NCI-H2227 (cell line): ENCODE measurements around the gene ZNF70.

Experiments used
- DNase-seq: peaks from one replicate; lab custom pipeline; 2025; ENCODE audit not compliant: unreplicated experiment; lab: John Stamatoyannopoulos, UW

Gene ZNF70

DNA sequence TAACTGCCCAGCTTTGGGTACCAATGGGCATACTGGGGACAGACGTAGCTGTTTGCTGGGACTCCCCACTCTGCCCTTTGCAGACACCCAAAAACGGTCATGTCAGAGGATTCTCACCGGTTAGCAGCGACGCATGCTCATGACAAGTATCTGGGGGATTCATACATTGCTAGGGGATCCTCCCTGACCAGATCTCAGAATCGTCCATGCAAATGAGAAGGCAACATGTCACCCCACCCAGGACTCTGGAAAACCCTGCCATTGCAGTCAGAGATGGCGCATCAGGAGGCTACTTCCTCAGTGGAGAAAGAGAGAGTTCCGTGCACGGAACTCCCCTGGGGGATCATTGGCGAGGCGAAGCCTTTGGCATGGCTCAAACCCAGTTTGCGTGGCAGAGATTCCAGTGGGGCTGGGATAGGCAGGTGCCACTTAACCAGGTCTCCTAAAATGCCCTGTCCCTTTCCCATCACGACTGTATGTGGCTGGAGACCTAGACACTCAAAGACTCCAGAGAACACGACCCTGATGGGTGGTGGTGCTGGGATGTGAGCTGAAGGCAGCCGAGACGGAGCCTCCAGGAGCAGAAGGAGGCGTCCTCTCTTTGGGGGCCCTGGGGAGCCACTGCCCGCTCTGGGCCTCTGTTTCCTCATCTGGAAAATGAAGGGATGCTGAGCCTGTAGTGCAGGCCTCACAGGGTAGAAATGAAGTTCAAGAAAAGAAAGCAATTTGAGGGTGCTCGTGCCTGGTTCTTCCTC lies 55.2 kb downstream of the ZNF70 start:
- DNase-seq, result no peak

DNA sequence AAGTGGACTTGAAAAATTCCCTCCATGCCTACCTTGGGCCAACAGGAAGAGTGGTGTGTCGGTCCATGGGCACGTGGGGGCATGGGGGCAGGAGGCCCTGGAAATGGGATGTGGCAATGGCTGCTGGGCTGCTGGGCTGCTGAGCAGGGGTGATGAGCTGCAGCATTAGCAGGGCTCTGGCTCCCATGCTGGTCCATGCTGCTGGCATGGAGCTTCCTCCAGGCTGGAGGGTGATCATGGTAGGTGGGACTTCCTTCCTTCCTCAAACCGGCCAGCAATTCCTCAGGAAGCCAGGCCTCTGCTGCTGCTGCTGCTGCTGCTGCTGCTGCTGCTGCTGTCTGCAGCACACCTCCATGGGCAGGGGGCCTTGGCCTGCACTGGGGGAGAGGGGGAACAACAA lies 55.8 kb downstream of the ZNF70 start:
- DNase-seq, result no peak

DNA sequence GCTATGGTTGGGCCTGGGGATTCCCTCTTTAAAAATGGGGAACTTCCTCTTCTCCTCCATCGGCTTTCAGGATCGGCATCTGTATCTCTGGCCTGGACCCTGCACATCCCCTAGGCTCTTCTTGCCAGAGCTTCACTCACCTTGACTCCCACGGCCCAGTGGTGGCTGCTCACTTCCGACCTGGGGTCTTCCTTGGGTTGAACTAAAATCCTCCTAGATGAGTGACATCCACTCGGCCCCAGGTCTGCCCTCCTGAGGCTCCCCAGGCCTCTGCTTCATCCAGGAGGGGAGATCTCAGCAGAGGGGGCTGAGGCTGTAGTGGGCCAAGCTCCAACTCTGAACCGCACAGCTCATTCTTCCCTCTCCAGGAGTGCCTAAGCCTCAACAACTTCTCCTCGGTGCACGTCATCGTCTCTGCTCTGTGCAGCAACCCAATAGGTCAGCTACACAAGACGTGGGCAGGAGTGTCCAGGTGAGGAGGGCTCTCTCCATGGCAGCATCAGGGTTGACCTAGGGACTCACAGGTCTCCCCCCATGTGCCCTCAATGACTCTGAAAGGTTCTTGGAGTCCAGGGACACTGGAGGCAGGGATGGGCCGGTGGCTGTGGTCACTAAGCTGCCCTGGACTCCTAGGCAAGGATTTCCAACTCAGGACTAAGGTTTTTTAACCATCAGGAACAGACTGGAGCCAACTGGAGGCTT lies 56.8 kb downstream of the ZNF70 start:
- no peak for DNase-seq

DNA sequence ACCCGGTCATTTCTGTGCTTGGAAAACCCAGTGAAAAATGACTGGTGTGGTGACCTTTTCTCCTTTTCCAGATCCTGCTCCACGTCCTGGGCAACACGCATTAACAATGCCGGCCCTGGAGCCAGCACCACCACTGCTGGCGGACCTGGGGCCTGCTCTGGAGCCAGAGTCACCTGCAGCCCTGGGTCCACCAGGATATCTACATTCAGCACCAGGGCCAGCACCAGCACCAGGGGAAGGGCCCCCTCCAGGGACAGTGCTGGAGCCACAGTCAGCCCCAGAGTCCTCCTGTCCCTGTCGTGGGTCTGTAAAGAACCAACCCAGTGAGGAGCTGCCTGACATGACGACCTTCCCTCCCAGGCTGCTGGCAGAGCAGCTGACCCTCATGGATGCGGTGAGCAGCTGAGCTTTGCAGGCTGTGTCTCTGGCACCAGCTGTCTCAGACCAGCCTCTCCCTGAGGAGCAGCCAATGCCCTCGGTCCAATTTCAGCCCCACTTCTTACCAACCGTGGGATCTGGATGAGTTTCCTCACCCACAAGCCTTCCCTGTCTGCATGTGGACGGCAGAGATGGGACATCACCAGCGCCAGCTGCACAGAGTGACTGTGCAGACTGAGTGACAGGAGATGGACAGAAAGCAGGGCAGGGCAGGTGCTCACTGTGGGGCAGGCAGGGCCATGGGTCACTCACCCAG lies 58.2 kb downstream of the ZNF70 start:
- no peak for DNase-seq

DNA sequence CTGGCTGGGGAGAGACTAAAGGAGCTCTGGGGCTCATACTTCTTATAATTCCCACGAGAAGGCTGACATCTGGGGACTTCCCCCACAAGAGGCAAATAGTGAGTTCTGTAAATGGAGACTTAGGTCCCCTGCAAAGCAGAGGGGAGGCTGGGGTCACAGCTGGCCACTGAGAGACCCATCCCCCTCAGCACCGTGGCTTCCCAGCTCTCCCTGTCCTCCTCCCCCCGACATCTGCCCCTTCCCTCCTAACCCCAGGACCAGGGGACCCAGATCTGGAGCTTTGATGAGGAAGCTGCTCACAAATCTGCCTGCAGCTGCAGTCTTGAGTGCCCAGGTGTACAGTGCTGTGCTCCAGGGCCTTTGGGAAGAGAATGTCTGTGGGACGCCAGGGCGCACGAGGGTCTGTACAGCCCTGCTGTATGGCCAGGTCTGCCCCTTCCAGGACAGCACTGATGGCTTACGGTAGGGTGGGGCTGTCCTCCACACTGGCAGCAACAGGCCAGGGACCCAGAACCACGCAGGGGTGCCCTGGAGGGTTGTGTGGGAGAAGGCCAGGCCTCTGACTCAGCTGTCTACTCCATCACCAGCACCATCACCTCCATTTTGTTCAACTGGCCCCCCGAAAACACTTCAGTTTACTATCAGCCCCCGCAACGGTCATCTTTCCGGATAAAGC lies 59.0 kb downstream of the ZNF70 start:
- no peak for DNase-seq

DNA sequence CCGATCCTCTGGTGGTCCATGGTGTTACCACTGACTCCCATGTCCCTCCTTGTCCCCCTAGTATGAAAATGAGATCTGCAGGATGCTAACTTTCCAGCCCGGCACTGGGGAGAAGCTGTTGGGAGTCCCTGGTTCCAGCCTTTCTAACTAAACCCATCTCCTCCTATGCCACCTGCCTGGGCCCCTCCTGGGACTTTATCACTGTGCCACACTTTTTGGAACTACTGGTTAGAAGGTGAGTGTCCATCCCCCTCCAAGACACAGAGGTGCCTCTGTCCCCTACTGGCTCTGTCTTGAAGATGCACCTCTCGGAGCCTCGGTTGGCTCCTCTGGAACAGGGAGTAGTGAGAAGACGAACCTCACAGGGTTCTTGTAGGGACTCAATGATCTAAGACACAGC lies 60.2 kb downstream of the ZNF70 start, which contains the start of gene RGL4:
Gene RGL4, plus strand, starts transcription at position 301 of the 400 bp plus-strand sequence. CDS start 1,018 bp downstream, outside the sequence.
- no peak for DNase-seq

DNA sequence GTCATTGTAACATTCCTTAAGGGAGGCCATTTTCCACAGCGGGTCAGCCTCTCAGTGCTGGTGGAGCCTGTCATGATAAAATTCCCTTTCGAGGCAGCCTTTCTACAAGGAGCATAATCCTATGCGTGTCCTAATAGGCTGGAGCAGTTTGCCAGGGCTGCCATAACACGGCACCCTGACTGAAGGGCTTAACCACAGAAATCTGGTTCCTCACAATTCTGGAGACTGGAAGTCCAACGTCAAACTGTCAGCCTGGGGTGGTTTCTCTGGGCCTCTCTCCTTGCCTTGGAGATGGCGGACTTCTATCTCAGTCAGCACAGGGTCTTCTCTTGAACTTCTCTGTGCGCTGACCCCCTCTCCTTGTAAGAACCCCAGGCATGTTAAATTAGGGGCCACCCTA lies 61.5 kb downstream of the ZNF70 start:
- DNase-seq, result no peak
